GM12878 (cell line): Measurements from ENCODE around the gene MATN4. TPM values are rescaled to one million over a fixed set of nuclear protein-coding genes. Genes with fewer than 3 reads are reported as not detected.

Experiments used
- ATAC-seq: fragments of 200-7000 bp; cut with Tn5 transposase; 3 replicates; pipeline ENCODE4 v1.9.1; 2020; ENCODE audit warnings: mild to moderate bottlenecking, moderate library complexity
- BruUV-seq: library from RNA; stranded (reverse); fragments of 400-500 nt; replicated peaks from 2 replicates; lab custom pipeline; 2021; lab: Mats Ljungman, UMichigan
- CTCF ChIA-PET: fragments of 300-600 bp; sonication (Branson Sonifier 250); formaldehyde crosslinking; extraction: SDS; loops from one replicate; lab custom pipeline; 2021; ENCODE audit warnings: inconsistent platforms; lab: Yijun Ruan, JAX
- POLR2A ChIA-PET: fragments of 350-600 bp; formaldehyde crosslinking; extraction: SDS; loops from one replicate; lab custom pipeline; 2021; ENCODE audit warnings: inconsistent platforms; lab: Charles Lee
- RAD21 ChIA-PET: fragments of 300-600 bp; sonication (Branson Sonifier 250); formaldehyde crosslinking; loops from one replicate; lab custom pipeline; 2023; ENCODE audit warnings: antibody characterized with exemption; ENCODE audit not compliant: unreplicated experiment; lab: Charles Lee
- SMC1A ChIA-PET: fragments of 300-600 bp; sonication (Branson Sonifier 250); formaldehyde crosslinking; loops from one replicate; lab custom pipeline; 2023; ENCODE audit not compliant: unreplicated experiment, uncharacterized antibody; lab: Charles Lee
- DNase-seq: peaks from one replicate; pipeline ENCODE4 v3.0.0-alpha.2; 2011; ENCODE audit warnings: low read depth, low spot score
- FAIRE-seq: peaks from 3 replicates; lab custom pipeline; 2011; peaks lifted over from hg19 to GRCh38; lab: Jason Lieb, UNC
- H2AFZ ChIP-seq: 2 replicates; pipeline ENCODE4 v1.6.0; 2011; ENCODE audit warnings: low read depth, low read length, control low read depth; ENCODE audit not compliant: control insufficient read depth
- H3K27ac ChIP-seq: 2 replicates; pipeline ENCODE4 v1.5.1; 2011; ENCODE audit warnings: control low read depth; ENCODE audit not compliant: control insufficient read depth, insufficient read depth
- H3K27me3 ChIP-seq, 2 experiments: replicated peaks in 1 of 2; 2 replicates each; pipeline versions ENCODE4 v1.6.0 to v1.6.1; 2011; ENCODE audit warnings: low read length in 1 of 2; ENCODE audit not compliant: control insufficient read depth in 2 of 2, insufficient read depth in 2 of 2
- H3K36me3 ChIP-seq, 2 experiments: 2 replicates each; pipeline ENCODE4 v1.5.1; 2011; ENCODE audit warnings: low read length in 1 of 2; ENCODE audit not compliant: control insufficient read depth in 2 of 2, insufficient read depth in 2 of 2
- H3K4me1 ChIP-seq: 2 replicates; pipeline ENCODE4 v1.6.1; 2011; ENCODE audit warnings: mild to moderate bottlenecking, low read length, moderate library complexity, mixed read lengths; ENCODE audit not compliant: control insufficient read depth, insufficient read depth
- H3K4me2 ChIP-seq: 2 replicates; pipeline ENCODE4 v1.6.0; 2011; ENCODE audit warnings: control low read depth; ENCODE audit not compliant: control insufficient read depth, insufficient read depth
- H3K4me3 ChIP-seq: fragments of 200-600 bp; sonication (generic); 2 replicates; pipeline ENCODE4 v1.5.1; 2016
- H3K79me2 ChIP-seq: 2 replicates; pipeline ENCODE4 v1.6.0; 2011; ENCODE audit warnings: low read length; ENCODE audit not compliant: control insufficient read depth, insufficient read depth
- H3K9ac ChIP-seq: 2 replicates; pipeline ENCODE4 v1.8.0; 2011; ENCODE audit warnings: low read length, control low read depth, mixed read lengths; ENCODE audit not compliant: control insufficient read depth, insufficient read depth
- H3K9me3 ChIP-seq: replicated peaks from 3 replicates; pipeline ENCODE4 v1.5.1; 2011; ENCODE audit warnings: mild to moderate bottlenecking, low read length; ENCODE audit not compliant: control insufficient read depth, insufficient read depth
- H4K20me1 ChIP-seq: 2 replicates; pipeline ENCODE4 v1.6.0; 2011; ENCODE audit not compliant: control insufficient read depth, insufficient read depth
- ASH2L ChIP-seq: fragments of 300-600, 200-600 bp; sonication (generic); IDR thresholded peaks from 2 replicates; pipeline ENCODE4 v1.6.1; 2017; ENCODE audit warnings: low read depth, mild to moderate bottlenecking, borderline replicate concordance
- BHLHE40 ChIP-seq, 2 experiments: fragments of 450-650 bp in 1 of 2; IDR thresholded peaks; 2 replicates each; pipeline ENCODE4 v1.6.1; 2011 to 2017; ENCODE audit warnings: low read depth in 2 of 2, borderline replicate concordance in 1 of 2, improper control_type of control experiment in 1 of 2, low read length in 1 of 2, mild to moderate bottlenecking in 1 of 2
- CEBPB ChIP-seq, 2 experiments: fragments of 150-350 bp in 1 of 2; IDR thresholded peaks; 2 replicates each; pipeline ENCODE4 v1.6.1; 2012 to 2014; ENCODE audit warnings: low read depth in 2 of 2, low read length in 2 of 2, borderline replicate concordance in 1 of 2, inconsistent platforms in 1 of 2
- CREB1 ChIP-seq: IDR thresholded peaks from 2 replicates; pipeline ENCODE4 v1.6.1; 2012; ENCODE audit warnings: low read depth, mild to moderate bottlenecking, inconsistent platforms
- DPF2 ChIP-seq: fragments of 450-650 bp; IDR thresholded peaks from 2 replicates; pipeline ENCODE4 v1.6.1; 2017; ENCODE audit warnings: mild to moderate bottlenecking
- EGR1 ChIP-seq, 2 experiments: IDR thresholded peaks; 1 replicate in 1 of 2; 2 replicates in 1 of 2; pipeline ENCODE4 v1.6.1; 2011 to 2012; ENCODE audit warnings: low read depth in 2 of 2, low read length in 2 of 2, borderline replicate concordance in 1 of 2, mild to moderate bottlenecking in 1 of 2, moderate library complexity in 1 of 2
- ESRRA ChIP-seq: IDR thresholded peaks from 2 replicates; pipeline ENCODE4 v1.6.1; 2012; ENCODE audit warnings: mild to moderate bottlenecking, low read length, improper control_type of control experiment
- FOS ChIP-seq: IDR thresholded peaks from 3 replicates; pipeline ENCODE4 v1.6.1; 2011; ENCODE audit warnings: borderline replicate concordance; ENCODE audit not compliant: insufficient read length; ENCODE audit errors: extremely low read depth
- KDM1A ChIP-seq: fragments of 200-600 bp; sonication (generic); IDR thresholded peaks from 2 replicates; pipeline ENCODE4 v1.6.1; 2016; ENCODE audit warnings: borderline replicate concordance
- MXI1 ChIP-seq: fragments of 150-350 bp; IDR thresholded peaks from 2 replicates; pipeline ENCODE4 v1.6.1; 2011; ENCODE audit warnings: low read depth, mild to moderate bottlenecking, inconsistent platforms, low read length, improper control_type of control experiment
- NFXL1 ChIP-seq: fragments of 450-650 bp; IDR thresholded peaks from 2 replicates; pipeline ENCODE4 v1.6.1; 2017; ENCODE audit warnings: antibody characterized with exemption, mild to moderate bottlenecking, borderline replicate concordance
- SREBF2 ChIP-seq: IDR thresholded peaks from 2 replicates; pipeline ENCODE4 v1.6.1; 2012; ENCODE audit warnings: mild to moderate bottlenecking, low read length
- SUPT20H ChIP-seq: IDR thresholded peaks from 2 replicates; pipeline ENCODE4 v1.6.1; 2011; ENCODE audit warnings: low read depth, mild to moderate bottlenecking, low read length, moderate library complexity, borderline replicate concordance; ENCODE audit not compliant: control insufficient read depth
- TARDBP ChIP-seq: IDR thresholded peaks from 2 replicates; pipeline ENCODE4 v1.6.1; 2016; ENCODE audit warnings: borderline replicate concordance
- ZSCAN29 ChIP-seq: fragments of 450-650 bp; IDR thresholded peaks from 2 replicates; pipeline ENCODE4 v1.6.1; 2017; ENCODE audit warnings: mild to moderate bottlenecking, moderate library complexity
- WGBS: methylation state at CpG from one replicate; pipeline ENCODE4 v1.1.6; 2016; ENCODE audit warnings: low lambda C conversion rate; ENCODE audit not compliant: insufficient replicate concordance, insufficient coverage; ENCODE audit errors: missing lambda C conversion rate; 5-methylcytosine and 5-hydroxymethylcytosine counted together
- in situ Hi-C: fragments of 300-500 bp; cut with MboI; formaldehyde crosslinking; loops from 9 replicates; pipeline ENCODE4 v1.14.3; 2018; ENCODE audit warnings: mixed read lengths
- intact Hi-C: fragments of 100-400 bp; cut with micrococcal nuclease; formaldehyde crosslinking; loops from one replicate; pipeline ENCODE4 v1.14.2; 2022; ENCODE audit not compliant: unreplicated experiment
- polyA plus RNA-seq, 11 experiments: library from polyadenylated mRNA; depleted of rRNA in 4 of 11; unstranded in 6 of 11; stranded (reverse) in 5 of 11; fragments of >200 nt; fragmentation: Nextera tagmentation in 4 of 11; fragmentation: Illumina TruSeq in 1 of 11; extraction: Ambion mirVana in 4 of 11; extraction: Trizol in 1 of 11; gene quantifications; 1 replicate in 1 of 11; 2 replicates in 10 of 11; pipeline versions ENCODE4 v1.2.1 to v1.2.3, GENCODE V29; 2011 to 2016; ENCODE audit warnings: inconsistent platforms in 2 of 11, missing spikeins in 2 of 11, low read depth in 1 of 11
- total RNA-seq, 4 experiments: library from RNA; depleted of rRNA in 3 of 4; stranded (reverse); fragments of >200 nt in 3 of 4; fragmentation: Illumina TruSeq in 1 of 4; extraction: Trizol in 1 of 4; gene quantifications; 2 replicates each; pipeline versions ENCODE4 v1.2.1 to v1.2.3, GENCODE V29; 2013 to 2021
- TF ChIP-seq, protein P1 (sequence below): fragments of 450-650 bp; formaldehyde crosslinking; IDR thresholded peaks from 2 replicates; pipeline ENCODE4 v1.4.0; 2020; ENCODE audit warnings: mild to moderate bottlenecking, moderate library complexity
- TF ChIP-seq, protein P2 (sequence below): fragments of 450-650 bp; formaldehyde crosslinking; IDR thresholded peaks from 2 replicates; pipeline ENCODE4 v1.5.0; 2022; ENCODE audit warnings: mild to moderate bottlenecking, missing genetic modification characterization

Gene MATN4
- total and polyA plus RNA-seq, 10 of the 15 experiments (the other 5 are each of a cell fraction or from before 2014, with no cell fraction given), result 0.10 to 0.15 TPM; not detected in 8

DNA sequence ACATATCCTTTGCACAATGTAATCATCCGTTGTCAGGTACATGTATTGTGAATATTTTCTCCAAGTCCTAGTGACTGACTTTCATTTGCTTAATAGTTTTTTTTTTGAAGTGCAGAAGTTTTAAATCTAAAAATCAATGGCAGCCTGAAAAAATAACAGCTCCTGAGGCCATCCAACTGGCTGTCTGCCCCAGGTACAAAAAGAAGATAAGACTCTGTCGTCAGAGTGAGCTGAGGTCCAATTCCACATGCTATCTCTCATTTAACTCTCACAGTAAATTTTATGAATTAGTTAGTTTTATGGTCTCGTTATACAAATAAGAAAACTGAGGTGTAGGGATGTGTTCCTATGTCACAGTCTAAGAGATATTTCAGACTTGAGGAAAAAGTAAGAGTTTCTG is 32.8 kb downstream of the MATN4 start (continued):
- TF ChIP-seq, protein P1, sequence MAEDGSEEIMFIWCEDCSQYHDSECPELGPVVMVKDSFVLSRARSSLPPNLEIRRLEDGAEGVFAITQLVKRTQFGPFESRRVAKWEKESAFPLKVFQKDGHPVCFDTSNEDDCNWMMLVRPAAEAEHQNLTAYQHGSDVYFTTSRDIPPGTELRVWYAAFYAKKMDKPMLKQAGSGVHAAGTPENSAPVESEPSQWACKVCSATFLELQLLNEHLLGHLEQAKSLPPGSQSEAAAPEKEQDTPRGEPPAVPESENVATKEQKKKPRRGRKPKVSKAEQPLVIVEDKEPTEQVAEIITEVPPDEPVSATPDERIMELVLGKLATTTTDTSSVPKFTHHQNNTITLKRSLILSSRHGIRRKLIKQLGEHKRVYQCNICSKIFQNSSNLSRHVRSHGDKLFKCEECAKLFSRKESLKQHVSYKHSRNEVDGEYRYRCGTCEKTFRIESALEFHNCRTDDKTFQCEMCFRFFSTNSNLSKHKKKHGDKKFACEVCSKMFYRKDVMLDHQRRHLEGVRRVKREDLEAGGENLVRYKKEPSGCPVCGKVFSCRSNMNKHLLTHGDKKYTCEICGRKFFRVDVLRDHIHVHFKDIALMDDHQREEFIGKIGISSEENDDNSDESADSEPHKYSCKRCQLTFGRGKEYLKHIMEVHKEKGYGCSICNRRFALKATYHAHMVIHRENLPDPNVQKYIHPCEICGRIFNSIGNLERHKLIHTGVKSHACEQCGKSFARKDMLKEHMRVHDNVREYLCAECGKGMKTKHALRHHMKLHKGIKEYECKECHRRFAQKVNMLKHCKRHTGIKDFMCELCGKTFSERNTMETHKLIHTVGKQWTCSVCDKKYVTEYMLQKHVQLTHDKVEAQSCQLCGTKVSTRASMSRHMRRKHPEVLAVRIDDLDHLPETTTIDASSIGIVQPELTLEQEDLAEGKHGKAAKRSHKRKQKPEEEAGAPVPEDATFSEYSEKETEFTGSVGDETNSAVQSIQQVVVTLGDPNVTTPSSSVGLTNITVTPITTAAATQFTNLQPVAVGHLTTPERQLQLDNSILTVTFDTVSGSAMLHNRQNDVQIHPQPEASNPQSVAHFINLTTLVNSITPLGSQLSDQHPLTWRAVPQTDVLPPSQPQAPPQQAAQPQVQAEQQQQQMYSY, result no peak
- TF ChIP-seq NFXL1 (no peak), BHLHE40 (IDR thresholded peaks at IDR 0.05; ENCODE audit: borderline replicate concordance in 1 of 2, low read depth in 2 of 2, low read length in 1 of 2) (no peak)

DNA sequence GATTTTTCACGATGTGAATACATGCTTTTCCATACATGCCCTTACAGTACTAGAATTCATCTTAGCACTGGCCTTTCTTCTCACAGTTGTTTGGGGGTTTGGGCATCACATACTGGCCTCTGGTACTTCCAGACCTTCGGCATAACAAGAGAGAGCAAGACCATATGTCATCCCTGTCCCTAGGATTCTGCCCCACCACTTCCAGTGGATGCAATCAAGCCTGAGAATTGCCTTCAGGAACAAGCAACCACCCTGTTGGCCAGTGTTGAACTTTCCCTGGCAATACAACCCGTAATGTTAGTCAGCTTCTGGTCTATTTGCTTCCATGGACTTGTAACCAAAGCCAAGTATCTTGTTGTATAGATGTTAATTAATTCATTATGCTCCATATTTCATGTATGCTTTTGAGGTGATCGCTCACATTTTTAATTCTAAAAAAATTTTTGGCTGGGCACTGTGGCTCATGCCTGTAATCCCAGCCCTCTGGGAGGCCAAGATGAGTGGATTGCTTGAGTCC is 38.3 kb downstream of the MATN4 start:
- no peak for ATAC-seq
- 43% methylated on average over 4 of the region's 4 CpGs for WGBS
- Histone ChIP-seq H3K27ac (no peak overlapping the region), H4K20me1 (no peaks in the 10 kb centered on the region), H3K9ac (no peak overlapping the region), H3K79me2 (no peaks in the 10 kb centered on the region), H3K4me2 (no peak overlapping the region), H3K4me3 (no peak overlapping the region), H3K27me3 (peaks cover 3% of the 10 kb centered on the region in 2 experiments; a peak in 2 of 4 replicates), H2AFZ (no peak overlapping the region), H3K9me3 (no peaks in the 10 kb centered on the region), H3K4me1 (no peaks in the 10 kb centered on the region), H3K36me3 (no peaks in the 10 kb centered on the region)
- ChIA-PET CTCF (interaction anchor here (0.8 kb wide), 1 partner anchor 31 kb away, joined by 3 read pairs; no protein-coding TSS in a partner anchor), RAD21 (no interaction called here), SMC1A (no interaction called here), POLR2A (no interaction called here)
- in situ Hi-C loops (no loop called here), intact Hi-C loops (no loop called here)
- no peak for FAIRE-seq
- DNase-seq, result no peak
- no TSS peak for BruUV-seq
- TF ChIP-seq MXI1, result no peak
- TF ChIP-seq ZSCAN29, result no peak
- TF ChIP-seq ESRRA, result no peak
- no peak for TF ChIP-seq TARDBP
- no peak for TF ChIP-seq SUPT20H
- TF ChIP-seq EGR1 (IDR thresholded peaks at IDR 0.05; ENCODE audit: borderline replicate concordance in 1 of 2, low read depth in 2 of 2, low read length in 2 of 2), result no peak
- no peak for TF ChIP-seq FOS
- TF ChIP-seq SREBF2, result no peak
- no peak for TF ChIP-seq KDM1A
- TF ChIP-seq, protein P2, sequence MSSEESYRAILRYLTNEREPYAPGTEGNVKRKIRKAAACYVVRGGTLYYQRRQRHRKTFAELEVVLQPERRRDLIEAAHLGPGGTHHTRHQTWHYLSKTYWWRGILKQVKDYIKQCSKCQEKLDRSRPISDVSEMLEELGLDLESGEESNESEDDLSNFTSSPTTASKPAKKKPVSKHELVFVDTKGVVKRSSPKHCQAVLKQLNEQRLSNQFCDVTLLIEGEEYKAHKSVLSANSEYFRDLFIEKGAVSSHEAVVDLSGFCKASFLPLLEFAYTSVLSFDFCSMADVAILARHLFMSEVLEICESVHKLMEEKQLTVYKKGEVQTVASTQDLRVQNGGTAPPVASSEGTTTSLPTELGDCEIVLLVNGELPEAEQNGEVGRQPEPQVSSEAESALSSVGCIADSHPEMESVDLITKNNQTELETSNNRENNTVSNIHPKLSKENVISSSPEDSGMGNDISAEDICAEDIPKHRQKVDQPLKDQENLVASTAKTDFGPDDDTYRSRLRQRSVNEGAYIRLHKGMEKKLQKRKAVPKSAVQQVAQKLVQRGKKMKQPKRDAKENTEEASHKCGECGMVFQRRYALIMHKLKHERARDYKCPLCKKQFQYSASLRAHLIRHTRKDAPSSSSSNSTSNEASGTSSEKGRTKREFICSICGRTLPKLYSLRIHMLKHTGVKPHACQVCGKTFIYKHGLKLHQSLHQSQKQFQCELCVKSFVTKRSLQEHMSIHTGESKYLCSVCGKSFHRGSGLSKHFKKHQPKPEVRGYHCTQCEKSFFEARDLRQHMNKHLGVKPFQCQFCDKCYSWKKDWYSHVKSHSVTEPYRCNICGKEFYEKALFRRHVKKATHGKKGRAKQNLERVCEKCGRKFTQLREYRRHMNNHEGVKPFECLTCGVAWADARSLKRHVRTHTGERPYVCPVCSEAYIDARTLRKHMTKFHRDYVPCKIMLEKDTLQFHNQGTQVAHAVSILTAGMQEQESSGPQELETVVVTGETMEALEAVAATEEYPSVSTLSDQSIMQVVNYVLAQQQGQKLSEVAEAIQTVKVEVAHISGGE (CRISPR knock-in tag), result no peak
- TF ChIP-seq DPF2, result no peak
- TF ChIP-seq CREB1, result no peak
- no peak for TF ChIP-seq ASH2L
- TF ChIP-seq CEBPB (IDR thresholded peaks at IDR 0.05; ENCODE audit: borderline replicate concordance in 1 of 2, low read depth in 2 of 2, low read length in 2 of 2), result no peak
